Mucosa of stomach (tissue), 1 donor: Measurements from ENCODE around the gene ALKBH4.
A peak's percentile ranks its signal among the peaks of the same experiment; 100 is the strongest.

Experiments used
- H3K27me3 ChIP-seq: one replicate; pipeline ENCODE4 v1.7.0; 2013; ENCODE audit warnings: mild to moderate bottlenecking, low read length; ENCODE audit not compliant: control insufficient read depth, insufficient read depth
- H3K36me3 ChIP-seq: one replicate; pipeline ENCODE4 v1.7.0; 2013; ENCODE audit warnings: low read length; ENCODE audit not compliant: control insufficient read depth, insufficient read depth
- H3K4me1 ChIP-seq: one replicate; pipeline ENCODE4 v1.7.0; 2013; ENCODE audit warnings: mild to moderate bottlenecking, low read length; ENCODE audit not compliant: control insufficient read depth, insufficient read depth
- H3K4me3 ChIP-seq: one replicate; pipeline ENCODE4 v1.7.0; 2013; ENCODE audit warnings: low read length
- H3K9ac ChIP-seq: one replicate; pipeline ENCODE4 v1.7.0; 2013; ENCODE audit warnings: mild to moderate bottlenecking, low read length, moderate library complexity
- H3K9me3 ChIP-seq: one replicate; pipeline ENCODE4 v1.7.0; 2013; ENCODE audit warnings: mild to moderate bottlenecking, low read length, moderate library complexity; ENCODE audit not compliant: control insufficient read depth
- donor health status: Pancreatic carcinoma.

ALKBH4 gene

DNA sequence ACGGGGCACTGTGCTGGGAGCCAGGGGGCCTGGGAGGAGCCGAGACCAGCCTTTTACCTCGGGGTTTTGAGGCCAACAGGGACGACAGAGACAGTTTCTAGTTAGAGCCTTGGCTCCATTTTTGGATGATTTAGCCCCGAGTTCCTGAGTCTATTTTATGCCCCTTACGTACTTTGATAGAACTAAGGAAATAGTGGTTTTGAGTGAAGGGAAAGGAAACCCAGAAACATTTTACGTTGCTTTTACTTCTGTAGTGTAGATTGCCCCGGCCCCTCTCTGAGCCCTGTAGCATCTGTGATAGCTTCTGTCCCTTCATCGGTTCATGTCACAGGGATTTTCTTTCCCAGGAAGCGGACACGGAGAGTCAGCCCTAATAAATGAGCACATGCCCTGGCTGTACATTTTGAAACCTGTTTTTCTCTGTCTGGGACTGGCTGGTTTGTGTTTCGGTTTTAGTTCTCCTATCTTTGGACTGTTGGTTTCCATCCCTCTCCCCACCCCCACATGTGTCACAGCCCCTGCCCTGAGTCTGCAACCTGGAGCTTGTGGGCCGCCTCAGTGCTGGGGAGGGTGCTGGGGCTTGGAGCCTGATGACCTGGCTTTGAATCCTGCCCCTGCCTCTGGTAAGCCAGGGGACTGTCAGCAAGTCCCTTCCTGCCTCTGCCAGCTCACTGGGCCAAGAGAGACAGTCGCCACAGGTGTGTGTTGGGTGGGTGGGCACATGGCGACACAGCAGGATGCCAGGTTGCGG is 38.2 kb downstream of the ALKBH4 start:
- Histone ChIP-seq H3K4me1 (no peaks in the 10 kb centered on the region), H3K9ac (peak overlapping the region; percentile 2), H3K27me3 (no peaks in the 10 kb centered on the region), H3K9me3 (no peaks in the 10 kb centered on the region), H3K4me3 (no peak overlapping the region), H3K36me3 (no peaks in the 10 kb centered on the region)

DNA sequence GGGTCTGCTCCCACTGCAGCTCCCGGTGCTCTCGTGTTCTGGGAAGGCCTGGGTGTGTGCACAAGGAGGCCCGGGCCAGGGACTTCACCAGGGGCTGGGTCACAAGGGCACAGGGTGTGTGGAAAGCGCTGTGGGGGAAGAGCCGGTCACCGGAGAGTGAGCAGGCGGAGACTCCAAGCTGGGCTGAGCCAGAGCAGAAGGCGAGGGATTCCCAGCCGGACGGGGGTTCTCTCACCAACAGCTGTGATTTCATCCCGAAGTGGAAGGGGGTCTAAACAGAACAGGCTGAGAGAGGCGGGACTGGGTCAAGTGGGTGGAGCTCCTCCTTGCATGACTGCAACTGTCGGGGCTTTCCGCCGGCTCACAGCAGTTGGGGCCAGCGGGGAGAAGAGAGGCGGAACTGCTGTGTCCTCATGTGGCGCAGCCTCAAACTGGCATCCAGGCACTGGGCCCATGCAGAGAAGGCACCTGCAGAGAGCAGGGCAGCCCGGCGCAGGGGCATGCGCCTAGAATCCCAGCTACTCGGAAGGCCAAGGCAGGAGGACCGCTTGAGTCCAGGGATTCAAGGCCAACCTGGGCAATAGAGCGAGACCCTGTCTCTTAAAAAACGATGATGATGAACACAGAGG is 38.9 kb downstream of the ALKBH4 start:
- no peaks in the 10 kb centered on the region for H3K4me1 ChIP-seq
- H3K9ac ChIP-seq, result peak overlapping the region; percentile 2
- H3K9me3 ChIP-seq, result no peaks in the 10 kb centered on the region
- H3K27me3 ChIP-seq, result no peaks in the 10 kb centered on the region
- no peaks in the 10 kb centered on the region for H3K36me3 ChIP-seq
- no peak overlapping the region for H3K4me3 ChIP-seq

DNA sequence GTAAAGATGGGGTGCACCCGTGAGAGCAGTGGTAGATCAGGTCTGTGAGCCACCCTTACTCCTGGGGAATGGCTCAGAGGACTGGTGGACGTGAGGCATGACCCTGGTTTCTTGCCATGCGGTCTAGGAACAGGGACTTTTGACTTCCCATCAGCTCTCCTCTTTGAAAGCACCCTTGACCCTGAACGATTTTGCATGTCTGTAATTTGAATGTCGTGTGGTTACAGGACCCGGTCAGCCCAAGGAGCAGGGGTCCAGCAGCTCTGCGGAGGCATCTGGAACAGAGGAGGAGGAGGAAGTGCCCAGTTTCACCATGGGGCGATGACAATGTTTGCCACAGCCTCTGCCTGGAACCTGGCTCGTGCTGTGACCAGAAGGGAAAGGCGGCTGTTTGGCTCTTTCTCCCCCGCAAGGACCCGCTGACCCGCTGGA is 39.9 kb downstream of the ALKBH4 start:
- Histone ChIP-seq H3K4me3 (no peak overlapping the region), H3K9me3 (no peaks in the 10 kb centered on the region), H3K27me3 (no peaks in the 10 kb centered on the region), H3K36me3 (no peaks in the 10 kb centered on the region), H3K9ac (no peak overlapping the region), H3K4me1 (no peaks in the 10 kb centered on the region)

GRCh38 chr7:102424129-102424551 is 40.5 kb downstream of the ALKBH4 start:
- H3K9ac ChIP-seq, result no peak overlapping the region
- no peaks in the 10 kb centered on the region for H3K36me3 ChIP-seq
- H3K4me1 ChIP-seq, result no peaks in the 10 kb centered on the region
- no peak overlapping the region for H3K4me3 ChIP-seq
- H3K27me3 ChIP-seq, result no peaks in the 10 kb centered on the region
- no peaks in the 10 kb centered on the region for H3K9me3 ChIP-seq

DNA sequence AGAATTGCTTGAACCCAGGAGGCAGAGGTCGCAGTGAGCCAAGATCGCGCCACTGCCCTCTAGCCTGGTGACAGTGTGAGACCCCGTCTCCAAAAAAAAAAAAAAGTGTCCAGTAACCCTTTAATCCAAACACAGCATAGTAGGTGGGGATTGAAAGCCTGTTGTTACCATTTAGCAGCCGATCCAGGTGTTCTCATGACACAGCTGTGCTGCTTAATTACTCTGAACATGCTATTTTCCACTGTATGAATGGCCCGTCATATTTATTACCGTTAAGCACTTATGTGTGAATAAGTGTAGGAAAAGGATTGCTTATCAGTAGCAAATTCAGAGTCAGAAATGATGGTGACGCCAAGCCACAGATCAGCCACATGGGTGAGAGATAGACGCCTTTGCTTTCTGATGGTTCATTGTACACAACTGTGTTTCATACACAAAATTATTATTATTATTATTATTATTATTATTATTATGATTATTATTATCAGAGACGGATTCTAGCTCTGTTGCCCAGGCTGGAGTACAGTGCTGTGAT is 42.9 kb downstream of the ALKBH4 start:
- H3K9ac ChIP-seq, result no peak overlapping the region
- no peaks in the 10 kb centered on the region for H3K27me3 ChIP-seq
- H3K9me3 ChIP-seq, result no peaks in the 10 kb centered on the region
- no peaks in the 10 kb centered on the region for H3K36me3 ChIP-seq
- H3K4me3 ChIP-seq, result no peak overlapping the region
- no peaks in the 10 kb centered on the region for H3K4me1 ChIP-seq

DNA sequence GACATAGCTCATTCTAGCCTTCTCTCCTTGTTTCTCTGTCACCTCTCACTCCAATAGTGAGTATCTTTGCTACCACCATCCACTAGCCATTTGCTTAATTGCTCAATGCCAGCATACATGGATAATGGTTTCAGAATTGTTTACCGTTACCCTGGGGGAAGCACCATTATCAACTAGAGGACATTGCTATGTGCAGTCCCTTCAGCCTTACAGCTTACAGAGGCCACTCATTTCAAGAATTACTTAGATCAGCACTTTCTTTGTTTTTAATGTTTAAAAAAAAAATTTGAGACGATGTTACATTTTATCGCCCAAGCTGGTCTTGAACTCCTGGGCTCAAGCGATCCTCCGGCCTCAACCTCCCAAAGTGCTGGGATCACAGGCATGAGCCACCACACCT is 46.1 kb downstream of the ALKBH4 start:
- Histone ChIP-seq H3K27me3 (no peaks in the 10 kb centered on the region), H3K4me3 (no peak overlapping the region), H3K4me1 (no peaks in the 10 kb centered on the region), H3K9me3 (no peaks in the 10 kb centered on the region), H3K36me3 (no peaks in the 10 kb centered on the region), H3K9ac (no peak overlapping the region)

DNA sequence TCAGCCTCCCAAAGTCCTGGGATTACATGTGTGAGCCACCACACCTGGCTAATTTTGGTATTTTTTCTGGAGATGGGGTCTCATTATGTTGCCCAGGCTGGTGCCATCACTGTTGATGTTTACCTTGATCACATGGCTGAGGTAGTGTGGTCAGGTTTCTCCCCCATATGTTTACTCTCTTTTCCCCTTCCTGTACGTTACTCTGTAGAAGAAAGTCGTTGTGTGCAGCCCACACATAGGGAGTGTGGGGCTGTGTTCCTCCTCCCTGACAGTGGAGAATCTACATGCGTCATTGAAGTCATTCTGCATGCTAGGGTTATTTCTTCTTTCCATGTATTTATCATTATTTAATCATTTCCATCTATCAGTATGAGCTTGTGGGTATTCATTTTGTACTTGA is 47.6 kb downstream of the ALKBH4 start:
- H3K36me3 ChIP-seq, result no peaks in the 10 kb centered on the region

GRCh38 chr7:102416406-102416805 is 48.3 kb downstream of the ALKBH4 start:
- Histone ChIP-seq H3K4me3 (no peak overlapping the region), H3K9me3 (no peaks in the 10 kb centered on the region), H3K27me3 (no peaks in the 10 kb centered on the region), H3K4me1 (no peaks in the 10 kb centered on the region), H3K9ac (no peak overlapping the region), H3K36me3 (no peaks in the 10 kb centered on the region)

More for the DNA sequence above, 47.6 kb downstream of the ALKBH4 start:
- H3K9ac ChIP-seq, result no peak overlapping the region
- no peaks in the 10 kb centered on the region for H3K4me1 ChIP-seq
- H3K4me3 ChIP-seq, result no peak overlapping the region
- no peaks in the 10 kb centered on the region for H3K27me3 ChIP-seq
- H3K9me3 ChIP-seq, result no peaks in the 10 kb centered on the region

- Histone ChIP-seq H3K27me3 (no peaks in the 10 kb centered on the region), H3K4me1 (no peaks in the 10 kb centered on the region), H3K36me3 (no peaks in the 10 kb centered on the region), H3K4me3 (no peak overlapping the region), H3K9ac (no peak overlapping the region), H3K9me3 (no peaks in the 10 kb centered on the region)
Observed at GRCh38 chr7:102415685-102416225, 48.9 kb downstream of the ALKBH4 start.

DNA sequence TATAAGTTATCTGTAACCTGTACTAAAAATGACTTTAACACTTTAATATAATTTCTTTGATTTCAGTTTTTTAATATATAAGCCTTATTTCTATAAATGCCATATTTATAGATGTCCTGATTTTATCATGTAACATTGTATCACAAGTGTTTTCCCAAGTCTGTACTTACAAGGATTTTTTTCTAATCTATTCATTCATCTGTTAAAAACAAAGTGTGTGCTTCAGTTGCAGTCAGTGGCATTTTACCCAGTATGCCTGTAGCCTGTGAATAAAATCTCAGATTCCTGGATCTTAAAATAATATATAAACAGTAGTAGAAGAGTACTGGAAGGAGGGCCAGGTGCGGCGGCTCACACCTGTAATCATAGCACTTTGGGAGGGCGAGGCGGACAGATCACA is 51.1 kb downstream of the ALKBH4 start:
- Histone ChIP-seq H3K4me3 (no peak overlapping the region), H3K27me3 (no peaks in the 10 kb centered on the region), H3K9ac (no peak overlapping the region), H3K9me3 (no peaks in the 10 kb centered on the region), H3K4me1 (no peaks in the 10 kb centered on the region), H3K36me3 (no peaks in the 10 kb centered on the region)

GRCh38 chr7:102413091-102413490 is 51.6 kb downstream of the ALKBH4 start:
- H3K4me3 ChIP-seq, result no peak overlapping the region

DNA sequence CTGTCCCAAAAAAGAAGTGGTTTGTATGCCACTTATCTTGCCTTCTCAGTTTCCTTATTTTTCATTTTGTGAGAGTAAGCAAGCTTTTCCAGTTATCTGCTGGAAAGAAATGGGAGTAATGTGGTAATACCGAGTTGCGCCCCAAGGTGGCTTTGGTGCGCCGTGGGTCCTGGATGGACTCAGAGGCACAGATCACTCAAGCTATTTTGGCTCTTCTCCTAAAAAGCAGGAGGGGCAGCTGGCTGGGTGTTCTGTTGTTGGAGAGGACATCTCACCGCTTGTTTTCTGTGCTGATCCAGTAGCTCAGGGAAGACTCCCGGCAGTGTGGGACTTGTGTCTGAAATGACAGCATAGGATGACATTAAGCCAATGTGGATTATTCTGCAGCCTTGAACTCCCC is 52.1 kb downstream of the ALKBH4 start:
- Histone ChIP-seq H3K9me3 (no peaks in the 10 kb centered on the region), H3K27me3 (no peaks in the 10 kb centered on the region), H3K4me3 (no peak overlapping the region), H3K36me3 (peaks cover 7% of the 10 kb centered on the region), H3K4me1 (no peaks in the 10 kb centered on the region), H3K9ac (no peak overlapping the region)

More at GRCh38 chr7:102413091-102413490, 51.6 kb downstream of the ALKBH4 start:
- peaks cover 2% of the 10 kb centered on the region for H3K36me3 ChIP-seq
- no peaks in the 10 kb centered on the region for H3K27me3 ChIP-seq
- H3K4me1 ChIP-seq, result no peaks in the 10 kb centered on the region
- H3K9ac ChIP-seq, result no peak overlapping the region
- H3K9me3 ChIP-seq, result no peaks in the 10 kb centered on the region
